Upper lobe of left lung (tissue), 6 donors: ENCODE data around the gene STIL. TPM values are rescaled to one million over a fixed set of nuclear protein-coding genes. Genes with fewer than 3 reads are reported as not detected.
"Not testable (repeated sequence)": the region's sequence is repeated elsewhere in the genome, so short reads cannot be mapped to it uniquely, and the experiment has no call there.

Experiments used
- ATAC-seq, 2 donors: fragments of 200-7000 bp; cut with Tn5 transposase; one replicate each; pipeline ENCODE4 v1.9.1; 2022; ENCODE audit warnings: mild to moderate bottlenecking in 2 of 2, moderate library complexity in 2 of 2; ENCODE audit not compliant: low FRiP score in 2 of 2
- DNase-seq, 2 donors: peaks; one replicate each; pipeline ENCODE4 v3.0.0-alpha.2; 2019 to 2020
- H3K27ac ChIP-seq, 4 donors: fragments of 200-600 bp; sonication (generic); one replicate each; pipeline ENCODE4 v1.5.1; 2016 to 2019
- H3K27me3 ChIP-seq, 4 donors: fragments of 200-600 bp; sonication (generic); one replicate each; pipeline ENCODE4 v1.5.1; 2017 to 2019
- H3K36me3 ChIP-seq, 4 donors: fragments of 200-600 bp; sonication (generic); one replicate each; pipeline ENCODE4 v1.5.1; 2016 to 2019
- H3K4me1 ChIP-seq, 4 donors: fragments of 200-600 bp; sonication (generic); one replicate each; pipeline ENCODE4 v1.5.1; 2018 to 2019
- H3K4me3 ChIP-seq, 4 donors: fragments of 200-600 bp; sonication (generic); one replicate each; pipeline ENCODE4 v1.5.1; 2017 to 2019; ENCODE audit warnings: mild to moderate bottlenecking in 2 of 4, moderate library complexity in 1 of 4
- H3K9me3 ChIP-seq, 4 donors: fragments of 200-600 bp; sonication (generic); one replicate each; pipeline ENCODE4 v1.5.1; 2018 to 2019
- EP300 ChIP-seq, 4 donors: sonication (generic); formaldehyde crosslinking; IDR thresholded peaks; one replicate each; pipeline ENCODE4 v1.5.1; 2017; ENCODE audit warnings: antibody characterized with exemption in 4 of 4, control low read depth in 2 of 4
- POLR2A ChIP-seq, 4 donors: fragments of 450-650 bp; IDR thresholded peaks; one replicate each; pipeline ENCODE4 v1.5.1; 2016 to 2017; ENCODE audit warnings: antibody characterized with exemption in 4 of 4, mild to moderate bottlenecking in 2 of 4
- POLR2AphosphoS5 ChIP-seq, 2 donors: sonication (generic); formaldehyde crosslinking; IDR thresholded peaks; one replicate each; pipeline ENCODE4 v1.5.1; 2017; ENCODE audit warnings: antibody characterized with exemption in 2 of 2
- WGBS, 2 donors: methylation state at CpG; one replicate each; pipeline ENCODE4 v1.1.5; 2017 to 2018; 5-methylcytosine and 5-hydroxymethylcytosine counted together
- total RNA-seq, 6 donors: library from RNA; depleted of rRNA in 4 of 6; stranded (reverse); fragments of >200 nt in 4 of 6; gene quantifications; one replicate each; pipeline versions ENCODE4 v1.1.0 to v1.2.1, GENCODE V29; 2016 to 2021
- TF ChIP-seq, protein P1 (sequence below), 6 experiments: fragments of 450-650 bp in 4 of 6; fragments of 200-600 bp in 2 of 6; sonication (generic) in 2 of 6; IDR thresholded peaks; one replicate each; pipeline ENCODE4 v1.5.1; 2016 to 2019; ENCODE audit warnings: antibody characterized with exemption in 6 of 6
- donor health status: DM: no; HTN: no; CAD: no; lungs with moderate emphysema.
- donor health status: DM: no; HTN: yes; CAD: no; lungs with severe emphysema.

Gene STIL
- total RNA-seq, 6 donors from 2014 or later: 1.1 to 7.0 (median 2.9) TPM

DNA sequence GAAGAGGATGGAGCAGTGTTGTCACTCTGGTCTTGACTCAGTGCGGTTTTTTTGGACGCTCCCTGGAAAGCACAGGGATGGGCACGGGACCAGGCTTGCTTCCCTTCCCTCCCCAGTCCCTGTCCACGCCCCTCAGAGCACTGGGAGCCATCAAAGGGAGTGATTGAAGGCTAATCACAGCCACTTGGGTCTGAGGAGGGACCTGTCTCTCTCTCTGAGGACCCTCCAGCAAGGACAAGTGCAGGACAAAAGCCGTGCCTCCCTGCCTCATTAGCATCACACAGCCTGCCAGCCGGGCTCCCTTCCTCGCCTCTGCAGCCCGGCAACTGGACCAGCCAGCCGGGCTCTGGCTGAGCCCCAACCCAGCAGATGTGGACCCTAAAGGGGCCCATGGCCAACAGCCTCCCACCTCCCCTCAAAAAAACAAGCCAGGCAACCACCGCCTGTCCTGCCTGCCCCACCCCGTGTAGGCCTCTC is 105.5 kb downstream of the STIL start:
- TF ChIP-seq POLR2AphosphoS5 (IDR thresholded peaks at IDR 0.05) (no peak), EP300 (IDR thresholded peaks at IDR 0.05) (no peak), POLR2A (IDR thresholded peaks at IDR 0.05) (no peak)
- TF ChIP-seq, protein P1, sequence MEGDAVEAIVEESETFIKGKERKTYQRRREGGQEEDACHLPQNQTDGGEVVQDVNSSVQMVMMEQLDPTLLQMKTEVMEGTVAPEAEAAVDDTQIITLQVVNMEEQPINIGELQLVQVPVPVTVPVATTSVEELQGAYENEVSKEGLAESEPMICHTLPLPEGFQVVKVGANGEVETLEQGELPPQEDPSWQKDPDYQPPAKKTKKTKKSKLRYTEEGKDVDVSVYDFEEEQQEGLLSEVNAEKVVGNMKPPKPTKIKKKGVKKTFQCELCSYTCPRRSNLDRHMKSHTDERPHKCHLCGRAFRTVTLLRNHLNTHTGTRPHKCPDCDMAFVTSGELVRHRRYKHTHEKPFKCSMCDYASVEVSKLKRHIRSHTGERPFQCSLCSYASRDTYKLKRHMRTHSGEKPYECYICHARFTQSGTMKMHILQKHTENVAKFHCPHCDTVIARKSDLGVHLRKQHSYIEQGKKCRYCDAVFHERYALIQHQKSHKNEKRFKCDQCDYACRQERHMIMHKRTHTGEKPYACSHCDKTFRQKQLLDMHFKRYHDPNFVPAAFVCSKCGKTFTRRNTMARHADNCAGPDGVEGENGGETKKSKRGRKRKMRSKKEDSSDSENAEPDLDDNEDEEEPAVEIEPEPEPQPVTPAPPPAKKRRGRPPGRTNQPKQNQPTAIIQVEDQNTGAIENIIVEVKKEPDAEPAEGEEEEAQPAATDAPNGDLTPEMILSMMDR (IDR thresholded peaks at IDR 0.05): no peak
- 55 to 64% methylated on average over 5 to 11 of the region's 11 CpGs for WGBS, 2 donors
- H3K27ac ChIP-seq: no peak overlapping the region
- no peak overlapping the region for H3K4me3 ChIP-seq
- H3K4me1 ChIP-seq: peaks cover 5 to 20% (median 15%) of the 10 kb centered on the region in 4 donors
- H3K27me3 ChIP-seq: no peaks in the 10 kb centered on the region
- no peak for DNase-seq
- no peaks in the 10 kb centered on the region for H3K36me3 ChIP-seq
- no peaks in the 10 kb centered on the region for H3K9me3 ChIP-seq
- no peak for ATAC-seq

DNA sequence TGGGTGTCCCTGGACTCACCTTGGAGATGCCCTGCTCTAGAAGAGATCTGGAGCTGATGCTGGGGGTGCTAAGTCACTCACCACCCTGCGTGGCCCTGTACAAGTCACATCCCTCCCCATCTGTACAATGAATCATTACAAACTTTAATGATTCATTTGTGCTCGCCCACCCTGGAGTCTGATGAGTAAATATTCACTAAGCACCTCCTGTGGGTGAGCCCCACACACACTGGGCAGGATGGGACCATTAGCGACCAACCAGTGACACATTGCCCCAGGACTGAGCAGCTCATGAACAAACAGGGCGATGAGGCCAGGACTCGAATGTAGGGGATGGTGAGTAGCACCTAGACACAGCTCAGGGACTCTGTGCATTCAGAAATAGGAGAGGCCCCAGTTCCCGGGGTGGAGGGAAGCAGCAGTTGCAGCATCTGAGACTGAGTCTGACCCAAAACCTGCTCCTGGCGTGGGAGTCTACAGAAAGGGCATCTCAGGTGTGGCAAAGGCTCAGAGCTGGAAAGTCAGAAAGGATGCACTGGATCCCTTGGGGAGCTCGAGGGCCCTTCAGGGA is 106.1 kb downstream of the STIL start:
- Histone ChIP-seq H3K9me3 (no peaks in the 10 kb centered on the region), H3K4me1 (peaks cover 5 to 20% (median 15%) of the 10 kb centered on the region in 4 donors), H3K27me3 (no peaks in the 10 kb centered on the region), H3K4me3 (no peak overlapping the region), H3K27ac (no peak overlapping the region), H3K36me3 (no peaks in the 10 kb centered on the region)
- ATAC-seq (no peak), DNase-seq (no peak)
- TF ChIP-seq, protein P1 (IDR thresholded peaks at IDR 0.05): no peak
- TF ChIP-seq POLR2A (IDR thresholded peaks at IDR 0.05) (no peak), POLR2AphosphoS5 (IDR thresholded peaks at IDR 0.05) (no peak), EP300 (IDR thresholded peaks at IDR 0.05) (no peak)
- 71 to 74% methylated on average over 8 of the region's 8 CpGs for WGBS, 2 donors

DNA sequence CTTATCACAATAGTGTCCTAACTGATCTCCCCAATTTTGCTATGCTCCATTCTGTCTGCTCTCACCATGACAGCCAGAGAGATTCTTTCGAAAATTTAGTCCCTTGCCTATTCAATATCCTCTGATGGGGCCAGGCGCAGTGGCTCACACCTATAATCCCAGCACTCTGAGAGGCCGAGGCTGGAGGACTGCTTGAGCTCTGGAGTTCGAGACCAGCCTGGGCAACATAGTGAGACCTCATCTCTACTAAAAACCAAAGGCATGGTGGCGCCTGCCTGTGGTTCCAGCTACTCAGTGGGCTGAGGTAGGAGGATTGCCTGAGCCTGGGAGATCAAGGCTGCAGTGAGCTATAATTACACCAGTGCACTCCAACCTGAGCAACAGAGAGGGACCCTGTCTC is 108.0 kb downstream of the STIL start:
- TF ChIP-seq, protein P1 (IDR thresholded peaks at IDR 0.05): no peak
- TF ChIP-seq POLR2A (IDR thresholded peaks at IDR 0.05) (no peak), POLR2AphosphoS5 (IDR thresholded peaks at IDR 0.05) (no peak), EP300 (IDR thresholded peaks at IDR 0.05) (no peak)
- Histone ChIP-seq H3K36me3 (no peaks in the 10 kb centered on the region), H3K27ac (no peak overlapping the region), H3K9me3 (no peaks in the 10 kb centered on the region), H3K4me3 (no peak overlapping the region), H3K27me3 (no peaks in the 10 kb centered on the region), H3K4me1 (peaks cover 0 to 5% (median 2%) of the 10 kb centered on the region in 4 donors)
- ATAC-seq (no peak), DNase-seq (no peak)
- WGBS, 2 donors: 85 to 87% methylated on average over 5 of the region's 5 CpGs

DNA sequence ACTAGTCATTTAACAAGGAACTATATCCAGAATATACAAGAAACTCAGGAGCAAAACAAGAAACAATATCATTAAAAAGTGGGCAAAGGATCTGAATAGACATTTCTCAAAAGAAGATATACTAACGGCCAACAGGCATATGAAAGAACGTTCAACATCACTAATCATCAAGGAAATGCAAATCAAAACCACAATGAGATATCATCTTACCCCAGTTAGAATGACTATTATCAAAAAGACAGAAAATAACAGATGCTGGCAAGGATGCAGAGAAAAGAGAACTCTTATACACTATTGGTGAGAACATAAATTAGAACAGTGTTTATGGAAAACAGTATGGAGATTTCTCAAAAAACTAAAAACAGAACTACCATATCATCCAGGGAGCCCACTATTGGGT is 110.4 kb downstream of the STIL start:
- ATAC-seq, H3K36me3 ChIP-seq, H3K9me3 ChIP-seq, H3K4me3 ChIP-seq, H3K27me3 ChIP-seq, DNase-seq, H3K4me1 ChIP-seq, H3K27ac ChIP-seq: not testable (repeated sequence)
- 17 to 29% methylated on average over 2 of the region's 2 CpGs for WGBS, 2 donors

DNA sequence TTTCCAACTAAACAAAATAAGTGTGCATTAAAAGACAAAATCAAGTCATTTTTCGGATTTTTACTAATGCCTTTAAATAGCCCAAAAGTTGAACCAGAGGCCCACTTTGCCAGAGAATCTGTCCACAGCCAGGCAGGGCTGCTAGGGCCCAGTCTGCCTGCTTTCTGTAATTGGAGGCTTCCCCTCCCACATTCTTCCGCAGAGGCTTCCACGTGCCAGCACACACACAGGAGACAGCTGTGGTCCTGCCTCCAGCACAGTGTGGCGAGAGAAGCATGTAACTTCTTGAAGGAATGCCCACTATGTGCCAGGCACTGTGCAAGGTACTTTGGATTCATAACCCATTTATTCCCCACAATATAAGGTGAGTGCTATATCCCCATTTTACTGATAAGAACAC is 112.8 kb downstream of the STIL start:
- 32 to 53% methylated on average over 4 of the region's 4 CpGs for WGBS, 2 donors
- Histone ChIP-seq H3K4me3 (no peak overlapping the region), H3K36me3 (no peaks in the 10 kb centered on the region), H3K27ac (no peak overlapping the region), H3K27me3 (no peaks in the 10 kb centered on the region), H3K9me3 (no peaks in the 10 kb centered on the region), H3K4me1 (no peaks in the 10 kb centered on the region)
- no peak for DNase-seq
- no peak for TF ChIP-seq POLR2A (IDR thresholded peaks at IDR 0.05)
- no peak for TF ChIP-seq EP300 (IDR thresholded peaks at IDR 0.05)
- TF ChIP-seq, protein P1 (IDR thresholded peaks at IDR 0.05): no peak
- TF ChIP-seq POLR2AphosphoS5 (IDR thresholded peaks at IDR 0.05): no peak
- no peak for ATAC-seq

Other genes with a start within 250 kb of the STIL start
- 10 to 100 TPM in 1 of 6 donors, 1 to 10 TPM in 5; 2.1 to 10.0 (median 6.6) TPM for gene CYP4Z1, start 246.9 kb downstream of the STIL start, total RNA-seq
- gene CYP4A22, start 176.7 kb downstream of the STIL start, total RNA-seq: 1 to 10 TPM in 4 of 6 donors, under 1 TPM in 2; 0.13 to 3.1 (median 1.6) TPM
- 10 to 100 TPM; 17.8 to 57.6 (median 41.4) TPM for gene PDZK1IP1, start 124.1 kb downstream of the STIL start, total RNA-seq
- 10 to 100 TPM in 4 of 6 donors, 1 to 10 TPM in 2; 4.2 to 16.4 (median 10.8) TPM for gene TAL1, start 81.9 kb downstream of the STIL start, total RNA-seq
- gene CMPK1, start 19.6 kb upstream of the STIL start, total RNA-seq: 100 to 1,000 TPM in 3 of 6 donors, 10 to 100 TPM in 3; 36.7 to 134 (median 97.7) TPM
- gene FOXE3, start 102.1 kb upstream of the STIL start, total RNA-seq: not detected
- gene FOXD2, start 123.9 kb upstream of the STIL start, total RNA-seq: under 1 TPM; under 0.01 to 0.69 (median 0.40) TPM